Ovary (tissue), 9 donors: ENCODE data around the gene IFT25. TPM values are rescaled to one million over a fixed set of nuclear protein-coding genes. Genes with fewer than 3 reads are reported as not detected.

ENCODE experiments used
- DNase-seq, 5 donors: peaks; one replicate each; pipeline ENCODE4 v3.0.0-alpha.2; 2019 to 2020
- H3K27ac ChIP-seq, 2 donors: fragments of 200-600 bp; one replicate each; pipeline versions ENCODE4 v1.5.1 to v1.8.0; 2019 to 2022
- H3K27me3 ChIP-seq: fragments of 200-600 bp; one replicate; pipeline ENCODE4 v1.8.0; 2022
- H3K36me3 ChIP-seq: fragments of 200-600 bp; sonication (generic); one replicate; pipeline ENCODE4 v1.5.1; 2019
- H3K4me1 ChIP-seq: one replicate; pipeline ENCODE4 v1.8.1; 2013; ENCODE audit warnings: mild to moderate bottlenecking, moderate library complexity; ENCODE audit not compliant: insufficient read depth
- H3K4me3 ChIP-seq: fragments of 200-600 bp; sonication (generic); one replicate; pipeline ENCODE4 v1.5.1; 2017
- H3K9me3 ChIP-seq, 2 donors: fragments of 200-600 bp in 1 of 2; sonication (generic) in 1 of 2; one replicate each; pipeline versions ENCODE4 v1.5.1 to v1.8.1; 2013 to 2019; ENCODE audit warnings: mild to moderate bottlenecking in 1 of 2, moderate library complexity in 1 of 2
- CTCF ChIP-seq, 3 donors: fragments of 450-650 bp in 2 of 3; fragments of 200-600 bp in 1 of 3; IDR thresholded peaks; one replicate each; pipeline versions ENCODE4 v1.5.1 to v1.8.0; 2016 to 2022; ENCODE audit warnings: antibody characterized with exemption in 3 of 3, mild to moderate bottlenecking in 1 of 3
- EP300 ChIP-seq: sonication (generic); formaldehyde crosslinking; IDR thresholded peaks from one replicate; pipeline ENCODE4 v1.6.1; 2017; ENCODE audit warnings: antibody characterized with exemption
- POLR2A ChIP-seq: fragments of 450-650 bp; IDR thresholded peaks from one replicate; pipeline ENCODE4 v1.6.1; 2017; ENCODE audit warnings: antibody characterized with exemption, mild to moderate bottlenecking, moderate library complexity
- WGBS, 3 donors: extraction: QIAGEN DNeasy Blood & Tissue Kit in 1 of 3; methylation state at CpG; one replicate each; pipeline versions ENCODE4 v1.1.5 to v1.1.7; 2013 to 2017; 5-methylcytosine and 5-hydroxymethylcytosine counted together
- intact Hi-C, 4 donors: fragments of 100-400 bp; cut with DNase I; formaldehyde crosslinking; loops; one replicate each; pipeline versions ENCODE4 v1.11.0 to v1.15.1; 2022 to 2023
- polyA plus RNA-seq, 2 donors: library from polyadenylated mRNA; stranded (reverse); fragments of 200-250 nt in 1 of 2; fragments of 350-450 nt in 1 of 2; fragmentation: Illumina TruSeq in 1 of 2; extraction: RNeasy Lipid Tissue Mini Kit (QIAGEN cat#74804) in 1 of 2; gene quantifications; one replicate each; pipeline ENCODE4 v1.2.3, GENCODE V29; 2013 to 2014
- total RNA-seq, 7 donors: library from RNA; depleted of rRNA in 2 of 7; stranded (reverse); fragments of >200 nt in 2 of 7; fragmentation: NEBNext Ultra II Directional in 3 of 7; extraction: Animal tissue kit (Norgen Biotek cat#: 25700) in 3 of 7; gene quantifications; one replicate each; pipeline versions ENCODE4 v1.1.0 to v1.2.4, GENCODE V29; 2016 to 2023
- donor health status: DM: no; HTN: no; CAD: no; lungs with moderate emphysema.
- donor health status: DM: no; HTN: no; CAD: no.
- donor health status: Bipolar disorder and iron deficiency.
- donor health status: DM: yes; HTN: yes; CAD: no.
- donor health status: DM: no; HTN: no; CAD: no.
- donor health status: DM: yes; HTN: yes; CAD: no.

Gene IFT25
- total and polyA plus RNA-seq, 9 donors: 24.2 to 39.4 (median 28.5) TPM

- Histone ChIP-seq H3K36me3 (no peaks in the 10 kb centered on the region), H3K9me3 (no peaks in the 10 kb centered on the region), H3K4me1 (no peaks in the 10 kb centered on the region), H3K27me3 (no peaks in the 10 kb centered on the region), H3K27ac (no peak overlapping the region), H3K4me3 (no peak overlapping the region)
- WGBS, 3 donors: 93 to 96% (median 94%) methylated on average over 3 of the region's 3 CpGs
- intact Hi-C loops: no loop called here
- no peak for DNase-seq
- TF ChIP-seq EP300: no peak
- no peak for TF ChIP-seq POLR2A
- no peak for TF ChIP-seq CTCF (IDR thresholded peaks at IDR 0.05)
Measured at GRCh38 chr1:53919675-53920066, 25.8 kb downstream of the IFT25 start.

- no peak overlapping the region for H3K27ac ChIP-seq
- no peaks in the 10 kb centered on the region for H3K36me3 ChIP-seq
- H3K9me3 ChIP-seq: no peaks in the 10 kb centered on the region
- WGBS, 3 donors: 77 to 89% (median 84%) methylated on average over 5 of the region's 5 CpGs
- intact Hi-C loops: no loop called here
- TF ChIP-seq CTCF (IDR thresholded peaks at IDR 0.05): no peak
- no peak for TF ChIP-seq POLR2A
- TF ChIP-seq EP300: no peak
- no peaks in the 10 kb centered on the region for H3K4me1 ChIP-seq
- H3K4me3 ChIP-seq: no peak overlapping the region
- H3K27me3 ChIP-seq: no peaks in the 10 kb centered on the region
- no peak for DNase-seq
Measured at GRCh38 chr1:53918343-53918742, 27.2 kb downstream of the IFT25 start.

- no peaks in the 10 kb centered on the region for H3K27me3 ChIP-seq
- no peaks in the 10 kb centered on the region for H3K9me3 ChIP-seq
- no peak for TF ChIP-seq POLR2A
- TF ChIP-seq CTCF (IDR thresholded peaks at IDR 0.05): no peak
- no peak for TF ChIP-seq EP300
- no peaks in the 10 kb centered on the region for H3K4me1 ChIP-seq
- no peak for DNase-seq
- H3K36me3 ChIP-seq: no peaks in the 10 kb centered on the region
- H3K27ac ChIP-seq: no peak overlapping the region
- WGBS, 3 donors: 77 to 81% (median 81%) methylated on average over 5 of the region's 5 CpGs
- intact Hi-C loops: no loop called here
- H3K4me3 ChIP-seq: no peak overlapping the region
Measured at GRCh38 chr1:53913352-53914033, 32.0 kb downstream of the IFT25 start.

- 90 to 91% (median 90%) methylated on average over 4 of the region's 4 CpGs for WGBS, 3 donors
- intact Hi-C loops: no loop called here
- H3K36me3 ChIP-seq: no peaks in the 10 kb centered on the region
Measured at GRCh38 chr1:53911442-53911841, 34.1 kb downstream of the IFT25 start.

More at GRCh38 chr1:53911442-53911841, 34.1 kb downstream of the IFT25 start:
- no peak for DNase-seq
- TF ChIP-seq POLR2A: no peak
- no peak for TF ChIP-seq CTCF (IDR thresholded peaks at IDR 0.05)
- TF ChIP-seq EP300: no peak
- no peaks in the 10 kb centered on the region for H3K4me1 ChIP-seq
- H3K27me3 ChIP-seq: no peaks in the 10 kb centered on the region
- H3K4me3 ChIP-seq: no peak overlapping the region
- no peak overlapping the region for H3K27ac ChIP-seq
- H3K9me3 ChIP-seq: no peaks in the 10 kb centered on the region
